HG02973 (cell line): Measurements from ENCODE around the gene NBDY.
"Not testable (repeated sequence)": the region's sequence is repeated elsewhere in the genome, so short reads cannot be mapped to it uniquely, and the experiment has no call there.

Experiments
- ATAC-seq: cut with Tn5 transposase; IDR thresholded peaks from one replicate; pipeline ENCODE4 v1.9.1; 2021; ENCODE audit warnings: moderate library complexity; ENCODE audit not compliant: unreplicated experiment

NBDY gene

DNA sequence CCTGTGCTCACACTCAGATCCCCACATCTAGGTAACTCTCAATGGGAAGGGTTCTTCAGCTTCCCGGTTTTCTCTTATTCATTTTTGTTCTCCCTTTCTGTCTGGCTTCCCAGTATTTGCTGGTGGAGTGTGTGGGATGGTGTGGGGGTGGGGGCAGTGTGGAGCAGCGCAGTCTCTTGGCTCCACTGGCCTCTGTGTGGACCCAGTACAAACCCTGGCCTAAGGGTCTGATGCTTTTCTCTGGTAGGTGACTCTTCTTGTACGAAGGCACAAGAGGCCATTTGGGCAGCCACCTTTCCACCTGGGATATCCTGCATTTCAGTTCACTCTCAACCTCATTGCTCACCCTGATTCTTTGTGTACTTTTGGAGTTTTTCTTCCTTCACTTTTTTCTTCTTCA is 71.3 kb downstream of the NBDY start:
- ATAC-seq = no peak

DNA sequence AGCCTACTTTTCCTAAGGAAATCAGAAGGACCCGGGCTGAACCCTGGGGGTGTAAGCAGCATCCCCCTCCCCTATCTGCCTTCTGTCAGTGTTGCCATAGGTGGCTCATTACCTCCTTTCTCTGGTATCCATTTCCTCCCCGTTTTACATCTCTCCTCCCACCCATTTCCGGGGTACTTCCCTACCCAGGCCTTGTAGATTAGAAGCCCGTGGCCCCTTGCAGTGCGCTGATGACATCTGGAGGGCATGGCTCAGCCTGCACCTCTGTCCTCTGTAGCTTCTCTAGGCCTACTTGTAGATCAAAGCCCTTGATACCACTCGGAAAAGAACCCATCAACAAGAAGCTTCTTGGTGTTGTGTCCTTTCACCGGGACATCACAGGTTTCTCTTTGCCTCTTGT is 71.8 kb downstream of the NBDY start:
- ATAC-seq = peak; percentile 87

DNA sequence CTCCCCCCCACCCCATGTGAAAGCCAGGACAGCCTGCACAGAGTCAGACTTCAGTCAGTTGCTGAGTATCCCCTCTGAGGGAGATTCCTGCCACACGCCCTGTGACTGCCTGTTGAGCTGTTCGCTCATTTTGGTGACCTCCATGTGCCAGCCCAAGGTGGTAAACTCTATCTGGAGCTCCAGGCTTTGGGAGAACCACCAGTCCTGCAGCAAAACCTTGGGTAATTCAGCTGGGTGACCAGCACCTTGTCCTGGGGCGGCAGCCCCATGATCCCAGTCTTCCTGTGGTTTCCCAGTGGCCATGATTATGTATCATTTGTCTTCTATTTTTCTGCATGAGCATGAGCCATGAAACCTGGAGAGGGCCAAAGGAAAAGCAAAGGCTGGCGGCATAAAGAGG is 73.4 kb downstream of the NBDY start:
- ATAC-seq = no peak

DNA sequence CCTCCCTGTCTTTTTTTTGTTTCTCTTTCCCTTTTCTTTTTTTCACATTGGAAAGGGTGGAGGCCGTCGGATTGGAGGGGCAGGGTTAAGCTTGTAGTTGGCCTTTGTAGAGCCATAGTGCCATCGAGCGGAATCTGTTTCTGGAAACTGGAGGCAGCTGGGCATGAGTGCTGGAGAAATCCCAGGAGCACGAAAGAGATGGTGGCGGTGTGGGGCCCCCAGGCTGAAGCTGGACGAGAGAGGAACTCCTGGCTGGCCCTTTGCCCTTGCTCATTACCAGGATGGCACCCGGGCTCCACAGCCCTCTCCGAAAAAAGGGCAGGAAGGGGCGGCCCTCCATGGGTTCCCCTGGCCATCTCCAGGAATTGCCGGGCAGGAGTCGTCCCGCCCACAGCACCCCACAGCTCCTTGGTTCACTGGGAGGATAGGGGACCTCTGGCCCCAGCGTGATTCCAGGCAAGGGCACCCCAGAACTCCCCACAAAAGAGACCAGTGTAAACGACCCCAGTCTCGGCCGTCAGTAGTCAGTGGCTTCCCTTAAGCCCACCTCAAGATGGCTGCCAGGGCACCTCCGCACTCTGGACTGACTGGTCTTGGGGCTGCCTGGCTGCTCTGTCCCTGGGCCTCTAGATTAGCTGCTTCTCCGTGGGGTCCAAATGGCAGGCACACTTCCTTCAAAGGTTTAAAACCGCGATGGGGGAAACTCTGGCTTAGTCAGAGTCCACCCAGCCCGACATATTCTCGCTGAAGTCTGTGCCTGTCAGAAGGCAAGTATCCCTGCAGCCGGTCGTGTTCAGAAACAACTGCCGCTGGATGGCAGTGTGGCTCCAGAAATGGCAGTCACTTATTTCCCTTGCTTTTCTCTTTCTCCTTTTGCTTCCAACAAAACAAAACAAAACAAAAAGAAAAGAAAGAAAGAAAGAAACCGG is 74.1 kb downstream of the NBDY start:
- ATAC-seq = no peak

DNA sequence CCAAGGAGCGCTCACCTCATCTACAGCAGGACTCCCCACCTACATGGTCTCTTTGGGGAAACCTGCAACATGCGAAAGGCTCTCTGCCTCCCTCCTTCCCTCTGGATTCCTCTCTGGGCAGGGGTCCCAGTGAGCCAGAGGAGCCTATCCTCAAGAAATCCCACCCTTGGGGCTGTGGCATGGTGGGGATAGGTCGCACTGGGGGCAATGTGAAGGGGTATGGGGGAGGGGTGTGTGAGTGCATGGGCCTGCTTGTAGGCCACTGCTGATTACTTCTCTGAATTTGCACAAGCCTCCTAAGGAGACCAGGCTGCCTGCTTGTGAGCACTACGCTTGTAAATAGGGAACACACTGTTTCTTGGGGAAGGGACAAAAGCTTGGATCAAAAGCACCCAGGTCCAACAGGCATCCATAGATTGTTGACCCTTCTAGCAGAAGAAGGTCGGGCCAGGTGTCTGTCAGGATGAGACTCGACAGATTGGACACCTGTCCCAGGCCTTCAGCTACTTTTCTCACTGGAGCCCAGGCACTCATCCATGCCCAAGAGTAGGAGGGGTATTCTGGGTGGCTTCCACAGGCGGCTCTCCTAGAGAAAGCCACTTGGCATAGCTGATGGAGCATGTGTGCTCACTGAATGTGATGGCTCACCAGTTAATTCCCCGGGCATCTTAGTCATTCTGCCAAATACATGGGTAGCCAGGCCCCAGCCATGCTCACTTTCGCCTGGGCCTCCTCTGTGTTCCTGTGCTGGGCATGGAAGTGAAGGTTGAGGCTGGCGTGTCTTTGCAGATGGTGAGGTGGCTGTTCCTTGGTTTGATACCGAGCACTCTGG is 75.0 kb downstream of the NBDY start:
- no peak for ATAC-seq

DNA sequence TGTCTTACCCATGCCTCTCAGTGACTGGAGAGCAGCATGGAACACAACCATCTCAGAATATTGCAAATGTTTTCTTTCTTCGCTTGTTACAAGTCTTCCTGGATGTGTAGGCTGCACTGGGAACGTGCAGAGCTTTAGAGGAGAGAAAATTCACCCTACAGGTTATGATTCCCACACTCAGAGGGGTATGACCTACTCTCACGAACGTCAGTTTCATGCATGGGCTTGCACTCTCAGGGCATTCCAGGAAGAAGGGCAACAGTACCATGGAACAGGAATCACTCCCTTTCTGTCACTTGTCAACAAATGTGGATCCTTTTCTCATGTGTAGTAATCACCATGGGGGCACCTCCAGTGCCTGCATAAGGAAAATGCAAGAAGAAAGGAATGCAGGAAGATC is 75.8 kb downstream of the NBDY start:
- no peak for ATAC-seq

DNA sequence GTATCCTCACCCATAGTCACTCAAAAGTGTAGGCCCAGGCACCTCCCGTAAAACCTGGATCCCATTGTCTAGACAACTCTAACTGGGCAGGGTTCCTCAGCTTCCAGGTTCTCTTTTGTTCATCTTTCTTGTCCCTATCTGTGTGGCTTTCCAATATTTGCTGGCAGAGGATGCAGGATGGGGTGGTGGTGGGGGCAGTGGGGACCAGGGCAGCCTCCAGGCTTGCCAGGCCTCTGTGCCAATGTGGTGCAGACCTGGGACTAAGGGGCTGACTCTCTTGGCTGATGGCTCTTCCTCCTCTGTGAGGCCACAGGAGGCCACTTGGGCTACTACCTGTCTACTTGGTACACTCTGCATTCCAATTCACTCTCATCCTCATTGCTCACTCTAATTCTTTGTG is 76.4 kb downstream of the NBDY start:
- no peak for ATAC-seq

DNA sequence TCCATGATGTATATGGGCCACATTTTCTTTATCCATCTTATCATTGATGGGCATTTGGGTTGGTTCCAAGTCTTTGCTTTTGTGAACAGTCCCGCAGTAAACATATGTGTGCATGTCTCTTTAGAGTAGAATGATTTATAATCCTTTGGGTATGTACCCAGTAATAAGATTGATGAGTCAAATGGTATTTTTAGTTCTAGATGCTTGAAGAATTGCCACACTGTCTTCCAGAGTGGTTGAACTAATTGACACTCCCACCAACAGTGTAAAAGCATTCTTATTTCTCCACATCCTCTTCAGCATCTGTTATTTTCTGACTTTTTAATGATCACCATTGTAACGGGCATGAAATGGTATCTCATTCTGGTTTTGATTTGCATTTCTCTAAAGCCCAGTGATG is 77.1 kb downstream of the NBDY start:
- not testable (repeated sequence) for ATAC-seq

DNA sequence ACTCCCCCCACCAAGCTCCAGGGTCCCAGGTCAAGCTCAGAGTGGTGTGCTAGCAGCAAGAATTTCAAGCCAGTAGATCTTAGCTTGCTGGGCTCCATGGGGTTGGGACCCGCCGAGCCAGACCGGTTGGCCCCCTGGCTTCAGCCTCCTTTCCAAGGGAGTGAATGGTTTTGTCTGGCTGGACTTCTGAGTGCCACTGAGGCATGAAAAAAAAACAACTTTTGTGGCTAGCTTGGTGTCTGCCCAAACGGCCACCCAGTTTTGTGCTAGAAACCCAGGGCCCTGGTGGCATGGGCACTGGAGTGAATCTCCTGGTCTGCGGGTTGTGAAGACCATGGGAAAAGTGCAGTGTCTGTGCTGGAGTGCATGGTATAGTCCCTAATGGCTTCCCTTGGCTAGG is 82.6 kb downstream of the NBDY start:
- no peak for ATAC-seq

DNA sequence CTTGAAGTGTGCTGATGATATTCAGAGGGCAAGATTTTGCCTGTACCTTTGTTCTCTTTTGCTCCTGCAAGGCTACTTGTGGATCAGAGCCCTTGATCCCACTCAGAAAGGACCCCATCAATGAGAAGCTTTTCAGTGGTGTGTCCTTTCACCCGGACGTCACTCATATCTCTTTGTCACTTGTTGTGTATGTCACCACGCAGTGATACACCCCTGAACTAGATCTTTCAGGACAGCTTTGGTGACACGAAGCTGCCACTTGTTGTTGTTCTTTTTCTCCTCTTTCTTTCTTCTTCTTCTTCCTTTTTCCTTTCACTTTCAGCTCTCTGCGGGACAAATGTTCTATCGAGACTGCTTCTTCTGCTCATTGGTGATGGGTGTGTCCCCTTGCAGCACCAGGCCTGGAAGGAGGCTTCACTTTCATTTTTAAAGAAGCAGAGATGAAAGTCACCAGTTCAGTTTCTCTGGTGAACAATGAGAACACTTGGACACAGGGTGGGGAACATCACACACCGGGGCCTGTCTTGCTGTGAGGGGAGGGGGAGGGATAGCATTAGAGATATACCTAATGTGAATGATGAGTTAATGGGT is 83.6 kb downstream of the NBDY start:
- ATAC-seq = peak; percentile 88

DNA sequence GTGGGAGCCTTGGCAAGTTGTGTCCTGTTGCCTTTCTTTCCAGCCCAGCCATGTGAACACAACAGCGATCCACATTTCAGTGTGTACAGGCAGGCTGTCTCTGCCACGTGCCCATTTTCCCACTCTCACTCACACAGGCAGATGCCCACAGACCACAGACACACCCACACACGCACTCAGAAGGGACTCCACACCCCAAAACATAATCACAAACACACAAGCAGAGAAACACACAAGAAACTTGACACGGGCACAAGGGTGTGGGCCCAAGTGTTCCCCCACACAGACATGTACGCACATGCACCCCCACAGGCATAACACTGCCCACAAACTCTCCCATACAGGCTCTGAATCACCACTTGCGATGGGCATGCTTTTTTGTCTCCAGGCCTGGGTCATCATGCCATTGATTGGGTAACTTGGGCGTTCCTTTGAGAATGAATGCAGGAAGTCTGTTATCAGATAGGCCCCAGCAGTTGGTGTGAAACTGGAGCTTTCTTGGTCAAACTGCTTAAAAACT is 84.3 kb downstream of the NBDY start:
- ATAC-seq = peak; percentile 57

DNA sequence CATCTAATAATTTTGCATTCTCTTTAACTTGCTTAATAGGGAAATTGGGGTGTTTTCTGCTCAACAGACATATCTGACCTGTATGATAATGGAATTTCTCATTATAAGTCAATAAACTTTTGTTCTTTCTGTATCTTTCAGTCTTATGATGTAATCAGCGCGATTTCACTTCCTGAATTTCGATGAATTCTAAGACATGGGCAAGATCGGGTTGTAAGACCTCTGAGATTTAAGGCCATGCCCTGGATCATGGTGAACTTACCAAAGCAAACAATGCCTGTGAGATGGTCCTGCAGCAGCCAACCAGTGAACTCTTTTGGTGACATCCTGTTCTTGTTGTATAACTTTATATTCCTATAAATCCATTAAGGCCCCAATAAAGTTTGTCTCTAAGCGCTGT is 88.1 kb downstream of the NBDY start:
- ATAC-seq = no peak

DNA sequence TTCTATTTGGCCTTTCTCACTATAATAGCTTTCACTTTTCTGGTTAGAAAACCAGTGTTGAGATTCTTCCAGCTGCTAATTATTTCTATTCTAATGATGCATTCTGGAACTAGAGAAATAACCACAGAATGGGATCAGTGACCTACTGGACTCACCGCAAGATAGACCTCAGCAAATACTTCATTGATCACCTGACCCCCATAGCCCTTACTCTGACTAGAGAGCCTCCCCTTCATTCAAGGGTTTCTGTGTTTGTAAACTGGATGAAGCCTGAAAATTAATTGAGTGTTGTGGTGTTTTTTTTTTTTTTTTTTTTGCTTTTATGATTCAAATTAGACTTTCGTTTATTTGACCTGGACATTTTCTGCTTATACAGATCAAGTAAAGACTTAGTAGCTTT is 97.0 kb downstream of the NBDY start:
- ATAC-seq = no peak

DNA sequence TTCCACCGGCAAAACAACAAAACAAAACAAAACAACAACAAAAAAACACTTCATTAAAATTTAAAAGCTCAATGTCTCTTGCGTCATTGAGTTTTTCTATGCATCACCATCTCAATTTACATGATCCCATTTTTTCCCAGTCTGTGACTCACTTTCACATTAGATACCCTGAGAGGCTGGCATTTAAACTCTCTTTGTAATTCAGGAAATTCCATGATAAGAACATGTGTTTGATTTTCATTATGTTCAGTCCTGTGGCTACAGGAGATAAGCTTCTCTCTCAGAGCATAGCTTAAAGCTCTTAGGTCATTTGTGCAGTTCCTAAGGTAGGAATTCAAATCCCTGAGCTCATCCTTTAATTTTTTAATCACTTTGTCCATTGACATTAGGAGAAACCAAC is 104.6 kb downstream of the NBDY start:
- no peak for ATAC-seq

DNA sequence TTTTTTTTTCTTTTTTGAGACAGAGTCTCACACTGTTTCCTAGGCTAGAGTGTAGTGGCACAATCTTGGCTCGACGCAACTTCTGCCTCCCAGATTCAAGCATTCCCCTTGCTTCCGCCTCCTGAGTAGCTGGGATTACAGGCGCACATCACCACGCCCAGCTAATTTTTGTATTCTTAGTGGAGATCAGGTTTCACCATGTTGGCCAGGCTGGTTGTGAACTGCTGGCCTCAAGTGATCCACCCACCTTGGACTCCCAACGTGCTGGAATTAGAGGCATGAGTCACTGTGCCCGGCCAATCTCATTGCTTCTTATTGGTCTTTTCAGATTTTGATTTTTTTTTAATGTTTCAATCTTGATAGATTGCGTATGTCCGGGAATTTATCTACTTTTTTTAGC is 124.4 kb downstream of the NBDY start:
- no peak for ATAC-seq

DNA sequence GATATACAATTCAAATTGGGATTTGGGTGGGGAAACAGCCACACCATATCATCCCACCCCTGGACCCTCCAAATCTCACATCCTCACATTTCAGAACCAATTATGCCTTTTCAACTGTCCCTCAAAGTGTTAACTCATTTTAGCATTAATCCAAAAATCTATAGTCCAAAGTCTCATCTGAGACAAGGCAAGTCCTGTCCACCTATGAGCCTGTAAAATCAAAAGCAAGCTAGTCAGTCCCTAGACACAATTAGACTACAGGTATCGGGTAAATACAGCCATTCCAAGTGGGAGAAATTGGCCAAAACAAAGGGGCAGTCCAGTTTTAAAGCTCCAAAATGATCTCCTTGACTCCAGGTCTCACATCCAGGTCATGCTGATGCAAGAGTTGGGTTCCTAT is 128.0 kb downstream of the NBDY start:
- no peak for ATAC-seq

DNA sequence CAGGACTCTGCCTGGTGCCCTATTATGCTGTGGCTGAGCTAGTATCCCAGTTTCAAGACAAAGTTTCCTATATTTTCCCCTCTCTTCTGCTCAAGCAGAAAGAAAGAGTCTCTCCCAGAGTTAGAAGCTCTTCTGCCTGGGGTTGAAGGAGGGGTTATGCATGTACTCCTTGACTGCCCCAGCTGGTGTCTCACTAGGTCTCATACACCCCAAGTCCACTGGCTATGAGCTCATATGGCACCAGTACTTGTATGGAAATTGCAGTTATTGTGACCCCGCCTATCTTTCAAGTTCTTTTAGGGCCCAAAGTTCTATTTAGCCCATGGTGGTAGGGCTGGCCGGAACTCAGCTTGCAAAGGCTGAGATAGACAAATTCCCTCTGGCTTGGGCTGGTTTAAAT is 131.8 kb downstream of the NBDY start:
- ATAC-seq = no peak
